Measurements from ENCODE around the gene FNDC1. TPM values are rescaled to one million over a fixed set of nuclear protein-coding genes. Genes with fewer than 3 reads are reported as not detected.

The FNDC1 gene
- polyA plus RNA-seq, 1 experiment, result 0.01 TPM

GRCh38 chr6:159170999-159171712 is 2.0 kb downstream of the FNDC1 start:
- no peak overlapping the region for H3K27ac ChIP-seq (ENCODE audit: low read depth, low read length)
- CTCF ChIA-PET, result interaction anchor here (1.6 to 5.9 kb wide), 3 partner anchors 81 to 485 kb away, joined by 8 to 94 read pairs (median 11); no protein-coding TSS in a partner anchor
- peak; percentile 36 for DNase-seq (ENCODE audit: low read depth, low spot score)
- peak overlapping the region; percentile 15; the same call in 1 of the 2 replicates for H3K4me3 ChIP-seq (ENCODE audit: low read depth, low read length)
- peaks cover 42% of the 10 kb centered on the region for H3K27me3 ChIP-seq (ENCODE audit: control insufficient read depth, insufficient read depth, low read length)
- TF ChIP-seq CTCF (IDR thresholded peaks at IDR 0.05; ENCODE audit: low read depth, low read length), result no peak
- H3K9me3 ChIP-seq (ENCODE audit: control insufficient read depth, insufficient read depth, low read length), result no peaks in the 10 kb centered on the region; the same call in 1 of the 2 replicates
- POLR2A ChIA-PET, result no interaction called here

- DNase-seq (ENCODE audit: low read depth, low spot score), result no peak
- Histone ChIP-seq H3K27ac (ENCODE audit: low read depth, low read length) (no peak overlapping the region), H3K9me3 (ENCODE audit: control insufficient read depth, insufficient read depth, low read length) (no peaks in the 10 kb centered on the region; the same call in 1 of the 2 replicates), H3K27me3 (ENCODE audit: control insufficient read depth, insufficient read depth, low read length) (peaks cover 44% of the 10 kb centered on the region), H3K4me3 (ENCODE audit: low read depth, low read length) (no peak overlapping the region)
- no peak for TF ChIP-seq CTCF (IDR thresholded peaks at IDR 0.05; ENCODE audit: low read depth, low read length)
- POLR2A ChIA-PET, result no interaction called here
- CTCF ChIA-PET, result interaction anchor here (0.5 to 5.9 kb wide), 6 partner anchors 26 to 484 kb away, joined by 3 to 94 read pairs (median 6); no protein-coding TSS in a partner anchor
Measured at GRCh38 chr6:159172091-159172491, 2.9 kb downstream of the FNDC1 start.

GRCh38 chr6:159174263-159174969 is 5.2 kb downstream of the FNDC1 start:
- Histone ChIP-seq H3K27me3 (ENCODE audit: control insufficient read depth, insufficient read depth, low read length) (peaks cover 31% of the 10 kb centered on the region), H3K4me3 (ENCODE audit: low read depth, low read length) (no peak overlapping the region), H3K27ac (ENCODE audit: low read depth, low read length) (no peak overlapping the region), H3K9me3 (ENCODE audit: control insufficient read depth, insufficient read depth, low read length) (no peaks in the 10 kb centered on the region; the same call in 1 of the 2 replicates)
- TF ChIP-seq CTCF (IDR thresholded peaks at IDR 0.05; ENCODE audit: low read depth, low read length), result peak; percentile 99
- CTCF ChIA-PET, result interaction anchor here (0.6 to 5.9 kb wide), 27 partner anchors 10 to 509 kb away, joined by 3 to 94 read pairs (median 4); no protein-coding TSS in a partner anchor
- POLR2A ChIA-PET, result no interaction called here
- peak; percentile 18 for DNase-seq (ENCODE audit: low read depth, low spot score)

GRCh38 chr6:159176913-159177312 is 7.7 kb downstream of the FNDC1 start:
- H3K27me3 ChIP-seq (ENCODE audit: control insufficient read depth, insufficient read depth, low read length), result peaks cover 22% of the 10 kb centered on the region
- no peak overlapping the region for H3K27ac ChIP-seq (ENCODE audit: low read depth, low read length)
- ChIA-PET POLR2A (no interaction called here), CTCF (interaction anchor here (1.0 kb wide), 1 partner anchor 8 kb away, joined by 3 read pairs; no protein-coding TSS in a partner anchor)
- DNase-seq (ENCODE audit: low read depth, low spot score), result no peak
- no peaks in the 10 kb centered on the region for H3K9me3 ChIP-seq (ENCODE audit: control insufficient read depth, insufficient read depth, low read length)
- no peak overlapping the region for H3K4me3 ChIP-seq (ENCODE audit: low read depth, low read length)
- TF ChIP-seq CTCF (IDR thresholded peaks at IDR 0.05; ENCODE audit: low read depth, low read length), result no peak

GRCh38 chr6:159178847-159179246 is 9.6 kb downstream of the FNDC1 start:
- ChIA-PET CTCF (interaction anchor here (1.1 to 2.0 kb wide), 2 partner anchors 74 to 476 kb away, joined by 3 to 7 read pairs; no protein-coding TSS in a partner anchor), POLR2A (no interaction called here)
- no peak for DNase-seq (ENCODE audit: low read depth, low spot score)
- no peaks in the 10 kb centered on the region for H3K9me3 ChIP-seq (ENCODE audit: control insufficient read depth, insufficient read depth, low read length)
- no peak overlapping the region for H3K4me3 ChIP-seq (ENCODE audit: low read depth, low read length)
- H3K27ac ChIP-seq (ENCODE audit: low read depth, low read length), result no peak overlapping the region
- TF ChIP-seq CTCF (IDR thresholded peaks at IDR 0.05; ENCODE audit: low read depth, low read length), result no peak
- H3K27me3 ChIP-seq (ENCODE audit: control insufficient read depth, insufficient read depth, low read length), result peaks cover 15% of the 10 kb centered on the region

All from AG04450 (cell line).